Glutamatergic neuron (in vitro differentiated cells): ENCODE results near the gene DCAF15. TPM values are rescaled to one million over a fixed set of nuclear protein-coding genes. Genes with fewer than 3 reads are reported as not detected.

Source experiments
- DNase-seq: peaks from one replicate; pipeline ENCODE4 v3.0.0; 2022
- H3K27ac Mint-ChIP-seq: one replicate; pipeline ENCODE4 v1.8.0; 2020; ENCODE audit warnings: mild to moderate bottlenecking, mixed read lengths, inconsistent platforms; ENCODE audit not compliant: unreplicated experiment
- H3K27me3 Mint-ChIP-seq: one replicate; pipeline ENCODE4 v1.8.0; 2020; ENCODE audit warnings: mild to moderate bottlenecking, moderate library complexity, mixed read lengths, inconsistent platforms; ENCODE audit not compliant: unreplicated experiment
- H3K36me3 Mint-ChIP-seq: one replicate; pipeline ENCODE4 v1.8.0; 2020; ENCODE audit warnings: mild to moderate bottlenecking, mixed read lengths, inconsistent platforms; ENCODE audit not compliant: unreplicated experiment
- H3K4me1 Mint-ChIP-seq: one replicate; pipeline ENCODE4 v1.8.0; 2020; ENCODE audit warnings: mild to moderate bottlenecking, low read depth, mixed read lengths, inconsistent platforms; ENCODE audit not compliant: unreplicated experiment
- H3K4me3 Mint-ChIP-seq: one replicate; pipeline ENCODE4 v1.8.0; 2020; ENCODE audit warnings: mild to moderate bottlenecking, mixed read lengths, inconsistent platforms; ENCODE audit not compliant: unreplicated experiment
- H3K9me3 Mint-ChIP-seq: one replicate; pipeline ENCODE4 v1.8.0; 2020; ENCODE audit warnings: mild to moderate bottlenecking, moderate library complexity, mixed read lengths, inconsistent platforms; ENCODE audit not compliant: unreplicated experiment
- CTCF ChIP-seq: fragments of 200-600 bp; sonication (generic); IDR thresholded peaks from one replicate; pipeline ENCODE4 v1.5.0; 2021; ENCODE audit not compliant: partially characterized antibody, unreplicated experiment
- total RNA-seq: library from RNA; stranded (reverse); fragmentation: NEBNext Ultra II Directional; extraction: Animal tissue kit (Norgen Biotek cat#: 25700); gene quantifications from one replicate; pipeline ENCODE4 v1.2.1, GENCODE V29; 2021; ENCODE audit not compliant: unreplicated experiment

The DCAF15 gene
- total RNA-seq, 1 donor from 2014 or later = 84.4 TPM

DNA sequence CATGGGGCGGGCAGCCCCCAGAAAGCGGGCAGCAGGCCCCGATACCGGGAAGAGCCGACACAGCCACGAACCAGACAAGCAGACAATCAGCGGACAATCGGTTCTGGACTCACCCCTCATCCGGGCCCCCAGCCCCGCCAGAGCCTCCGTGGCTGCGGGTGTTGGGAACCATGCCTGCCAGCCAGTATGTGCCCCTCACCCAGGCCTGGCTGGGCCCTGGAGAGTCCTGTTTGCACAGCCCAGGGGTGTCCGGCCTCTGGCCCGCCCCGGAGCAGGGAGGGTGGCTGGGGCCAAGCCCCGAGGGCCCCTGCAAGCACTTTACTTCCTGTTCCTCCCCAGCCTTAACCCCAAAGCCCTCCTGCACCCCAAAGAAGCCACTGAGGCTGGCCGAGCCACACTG is 21.9 kb upstream of the DCAF15 start:
- Mint-ChIP-seq H3K36me3 (no peaks in the 10 kb centered on the region), H3K4me1 (peaks cover 3% of the 10 kb centered on the region), H3K9me3 (peaks cover 7% of the 10 kb centered on the region), H3K4me3 (no peak overlapping the region), H3K27ac (no peak overlapping the region), H3K27me3 (peaks cover 9% of the 10 kb centered on the region)
- no peak for TF ChIP-seq CTCF
- DNase-seq = no peak

GRCh38 chr19:13931391-13932148 is 20.7 kb upstream of the DCAF15 start:
- no peaks in the 10 kb centered on the region for H3K36me3 Mint-ChIP-seq
- H3K27me3 Mint-ChIP-seq = peaks cover 9% of the 10 kb centered on the region
- no peak overlapping the region for H3K4me3 Mint-ChIP-seq
- TF ChIP-seq CTCF = no peak
- H3K9me3 Mint-ChIP-seq = peaks cover 7% of the 10 kb centered on the region
- no peak overlapping the region for H3K27ac Mint-ChIP-seq
- peaks cover 7% of the 10 kb centered on the region for H3K4me1 Mint-ChIP-seq
- DNase-seq = no peak

- no peak for TF ChIP-seq CTCF
- H3K4me1 Mint-ChIP-seq = peaks cover 7% of the 10 kb centered on the region
- no peaks in the 10 kb centered on the region for H3K36me3 Mint-ChIP-seq
- no peak overlapping the region for H3K4me3 Mint-ChIP-seq
- H3K9me3 Mint-ChIP-seq = peaks cover 5% of the 10 kb centered on the region
- no peak for DNase-seq
- no peak overlapping the region for H3K27ac Mint-ChIP-seq
- peaks cover 6% of the 10 kb centered on the region for H3K27me3 Mint-ChIP-seq
Observed at GRCh38 chr19:13932149-13932637, 20.1 kb upstream of the DCAF15 start.

GRCh38 chr19:13932911-13933393 is 19.4 kb upstream of the DCAF15 start:
- H3K4me1 Mint-ChIP-seq = peaks cover 9% of the 10 kb centered on the region
- H3K36me3 Mint-ChIP-seq = no peaks in the 10 kb centered on the region
- no peak for TF ChIP-seq CTCF
- H3K4me3 Mint-ChIP-seq = no peak overlapping the region
- no peak for DNase-seq
- peaks cover 6% of the 10 kb centered on the region for H3K27me3 Mint-ChIP-seq
- peaks cover 5% of the 10 kb centered on the region for H3K9me3 Mint-ChIP-seq
- no peak overlapping the region for H3K27ac Mint-ChIP-seq

- Mint-ChIP-seq H3K4me1 (peaks cover 9% of the 10 kb centered on the region), H3K36me3 (no peaks in the 10 kb centered on the region), H3K27me3 (peaks cover 6% of the 10 kb centered on the region), H3K27ac (peak overlapping the region; percentile 21), H3K4me3 (peak overlapping the region; percentile 53), H3K9me3 (peaks cover 5% of the 10 kb centered on the region)
- TF ChIP-seq CTCF = no peak
- no peak for DNase-seq
Observed at GRCh38 chr19:13934785-13935109, 17.6 kb upstream of the DCAF15 start.
